ENCODE measurements around the gene PLOD3. TPM values are rescaled to one million over a fixed set of nuclear protein-coding genes. Genes with fewer than 3 reads are reported as not detected.
"Not testable (repeated sequence)": the region's sequence is repeated elsewhere in the genome, so short reads cannot be mapped to it uniquely, and the experiment has no call there.

Gene PLOD3
- polyA plus RNA-seq, 1 experiment, result 187 TPM

DNA sequence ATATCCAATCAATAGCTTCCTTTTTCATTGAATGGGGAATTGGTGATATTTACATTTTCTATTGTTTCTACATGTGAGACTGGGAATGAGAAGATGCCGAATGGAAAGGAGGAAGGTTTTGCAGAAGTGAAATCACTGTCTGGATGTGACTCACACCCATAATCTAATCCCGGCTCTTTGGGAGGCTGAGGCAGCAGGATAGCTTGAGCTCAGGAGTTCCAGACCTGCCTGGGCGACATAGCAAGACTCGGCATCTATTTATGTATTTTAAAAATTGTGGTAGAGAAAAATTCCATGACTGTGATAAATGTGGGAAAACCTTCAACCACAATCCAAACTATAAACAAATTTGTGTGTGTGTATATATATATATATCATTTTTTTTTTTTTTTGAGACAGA, 38.4 kb upstream of the PLOD3 start:
- ChIA-PET POLR2A (no interaction called here), CTCF (interaction anchor here (0.7 to 2.4 kb wide), 3 partner anchors 12 to 27 kb away, joined by 3 to 11 read pairs (median 11); partner anchors contain the start of gene FIS1)
- no peak for DNase-seq (ENCODE audit: low read depth)
- Histone ChIP-seq H3K36me3 (ENCODE audit: control insufficient read depth, insufficient read depth, low read length) (no peaks in the 10 kb centered on the region), H3K27me3 (ENCODE audit: control insufficient read depth, insufficient read depth, low read length) (no peaks in the 10 kb centered on the region; the same call in 1 of the 2 replicates), H3K4me3 (ENCODE audit: low read depth, low read length) (no peak overlapping the region)
- TF ChIP-seq, protein P1, sequence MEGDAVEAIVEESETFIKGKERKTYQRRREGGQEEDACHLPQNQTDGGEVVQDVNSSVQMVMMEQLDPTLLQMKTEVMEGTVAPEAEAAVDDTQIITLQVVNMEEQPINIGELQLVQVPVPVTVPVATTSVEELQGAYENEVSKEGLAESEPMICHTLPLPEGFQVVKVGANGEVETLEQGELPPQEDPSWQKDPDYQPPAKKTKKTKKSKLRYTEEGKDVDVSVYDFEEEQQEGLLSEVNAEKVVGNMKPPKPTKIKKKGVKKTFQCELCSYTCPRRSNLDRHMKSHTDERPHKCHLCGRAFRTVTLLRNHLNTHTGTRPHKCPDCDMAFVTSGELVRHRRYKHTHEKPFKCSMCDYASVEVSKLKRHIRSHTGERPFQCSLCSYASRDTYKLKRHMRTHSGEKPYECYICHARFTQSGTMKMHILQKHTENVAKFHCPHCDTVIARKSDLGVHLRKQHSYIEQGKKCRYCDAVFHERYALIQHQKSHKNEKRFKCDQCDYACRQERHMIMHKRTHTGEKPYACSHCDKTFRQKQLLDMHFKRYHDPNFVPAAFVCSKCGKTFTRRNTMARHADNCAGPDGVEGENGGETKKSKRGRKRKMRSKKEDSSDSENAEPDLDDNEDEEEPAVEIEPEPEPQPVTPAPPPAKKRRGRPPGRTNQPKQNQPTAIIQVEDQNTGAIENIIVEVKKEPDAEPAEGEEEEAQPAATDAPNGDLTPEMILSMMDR (IDR thresholded peaks at IDR 0.05; ENCODE audit: insufficient read depth, low read depth, low read length), result no peak

DNA sequence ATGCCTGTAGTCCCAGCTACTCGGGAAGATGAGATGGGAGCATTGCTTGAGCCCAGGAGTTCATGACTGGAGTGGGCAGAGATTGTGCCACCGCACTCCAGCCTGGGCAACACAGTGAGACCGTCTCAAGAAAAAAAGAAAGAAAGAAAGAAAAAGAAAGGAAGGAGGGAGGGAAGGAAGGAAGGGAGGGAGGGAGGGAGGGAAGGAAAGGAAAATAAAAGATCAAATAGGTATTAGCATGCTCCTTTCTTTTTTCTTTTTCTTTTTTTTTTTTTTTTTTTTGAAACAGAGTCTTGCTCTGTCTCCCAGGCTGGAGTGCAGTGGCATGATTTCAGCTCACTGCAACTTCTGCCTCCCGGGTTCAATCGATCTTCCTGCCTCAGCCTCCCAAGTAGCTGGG, 35.8 kb upstream of the PLOD3 start:
- H3K36me3 ChIP-seq (ENCODE audit: control insufficient read depth, insufficient read depth, low read length); POLR2A ChIA-PET; H3K27me3 ChIP-seq (ENCODE audit: control insufficient read depth, insufficient read depth, low read length); DNase-seq (ENCODE audit: low read depth); H3K4me3 ChIP-seq (ENCODE audit: low read depth, low read length): not testable (repeated sequence)
- CTCF ChIA-PET, result interaction anchor here (1.1 kb wide), 1 partner anchor 9 kb away, joined by 3 read pairs; no protein-coding TSS in a partner anchor

DNA sequence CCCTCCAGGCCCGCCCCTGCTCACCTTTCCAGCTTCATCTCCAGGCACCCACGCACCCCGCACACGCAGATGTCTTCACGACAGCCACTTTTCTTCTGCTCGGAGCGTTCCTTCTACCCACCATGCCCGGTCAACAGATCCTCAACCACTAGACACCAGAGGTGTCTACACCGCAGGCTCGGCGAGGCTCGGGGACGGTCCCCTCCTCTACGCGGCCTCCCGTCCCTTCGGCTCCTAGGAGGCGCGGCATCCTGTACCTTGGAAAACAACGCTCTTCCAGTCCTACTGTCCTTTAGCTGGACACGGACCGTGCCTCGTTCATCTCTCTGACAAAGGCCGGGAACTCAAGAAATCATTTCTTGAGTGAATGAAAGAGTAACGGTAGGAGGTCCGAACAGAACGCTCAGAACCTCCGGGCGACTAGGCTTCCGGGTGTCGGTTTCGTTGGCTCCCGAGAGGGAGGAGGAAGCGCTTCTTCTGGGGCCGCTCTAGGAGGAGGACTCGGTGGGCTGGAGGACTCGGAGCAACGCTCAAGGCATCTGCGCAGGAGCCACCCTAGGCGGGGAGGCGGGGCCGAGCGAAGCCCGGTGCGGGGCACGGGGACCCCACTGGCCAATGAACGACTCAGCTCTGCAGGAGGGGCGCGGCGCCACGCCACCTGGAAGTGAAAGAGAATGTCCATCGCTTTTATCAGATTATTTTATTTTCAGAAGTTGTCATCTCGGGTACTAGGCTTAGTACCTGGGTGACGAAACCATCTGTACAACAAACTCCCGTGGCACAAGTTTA, 34.7 kb upstream of the PLOD3 start:
- ChIA-PET CTCF (interaction anchor here (0.6 to 1.6 kb wide), 6 partner anchors 30 to 357 kb away, joined by 3 to 5 read pairs (median 3); no protein-coding TSS in a partner anchor), POLR2A (no interaction called here)
- Histone ChIP-seq H3K27me3 (ENCODE audit: control insufficient read depth, insufficient read depth, low read length) (no peaks in the 10 kb centered on the region), H3K36me3 (ENCODE audit: control insufficient read depth, insufficient read depth, low read length) (peaks cover 3% of the 10 kb centered on the region; the same call in 1 of the 2 replicates), H3K4me3 (ENCODE audit: low read depth, low read length) (peak overlapping the region; percentile 100)
- TF ChIP-seq, protein P1 (IDR thresholded peaks at IDR 0.05; ENCODE audit: insufficient read depth, low read depth, low read length), result no peak
- DNase-seq (ENCODE audit: low read depth), result peak; percentile 81

DNA sequence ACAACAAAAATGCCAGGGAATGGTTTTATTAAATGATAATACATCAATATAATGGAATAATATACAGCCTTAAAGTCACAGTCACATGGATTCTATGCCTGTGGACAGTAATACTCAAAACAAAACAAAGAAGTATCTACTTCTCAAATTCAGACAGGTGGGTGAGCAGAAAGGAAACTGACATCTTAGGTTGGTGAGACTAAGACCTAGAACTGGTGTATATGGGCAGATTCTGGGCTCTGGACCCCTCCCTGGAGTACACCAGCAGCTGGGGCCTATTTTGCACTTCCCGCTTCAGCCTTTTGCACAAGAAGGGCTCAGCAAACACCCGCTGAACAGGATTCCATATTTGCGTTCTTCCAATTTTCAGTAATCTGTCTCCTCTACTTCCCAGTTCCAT, 32.9 kb upstream of the PLOD3 start:
- H3K4me3 ChIP-seq (ENCODE audit: low read depth, low read length), result no peak overlapping the region
- ChIA-PET CTCF (no interaction called here), POLR2A (interaction anchor here (0.7 kb wide), 1 partner anchor 1036 kb away, joined by 11 read pairs; the partner anchor contains the start of gene SH2B2)
- H3K36me3 ChIP-seq (ENCODE audit: control insufficient read depth, insufficient read depth, low read length), result peaks cover 3% of the 10 kb centered on the region; the same call in 1 of the 2 replicates
- DNase-seq (ENCODE audit: low read depth), result no peak
- TF ChIP-seq, protein P1 (IDR thresholded peaks at IDR 0.05; ENCODE audit: insufficient read depth, low read depth, low read length), result no peak
- no peaks in the 10 kb centered on the region for H3K27me3 ChIP-seq (ENCODE audit: control insufficient read depth, insufficient read depth, low read length)

DNA sequence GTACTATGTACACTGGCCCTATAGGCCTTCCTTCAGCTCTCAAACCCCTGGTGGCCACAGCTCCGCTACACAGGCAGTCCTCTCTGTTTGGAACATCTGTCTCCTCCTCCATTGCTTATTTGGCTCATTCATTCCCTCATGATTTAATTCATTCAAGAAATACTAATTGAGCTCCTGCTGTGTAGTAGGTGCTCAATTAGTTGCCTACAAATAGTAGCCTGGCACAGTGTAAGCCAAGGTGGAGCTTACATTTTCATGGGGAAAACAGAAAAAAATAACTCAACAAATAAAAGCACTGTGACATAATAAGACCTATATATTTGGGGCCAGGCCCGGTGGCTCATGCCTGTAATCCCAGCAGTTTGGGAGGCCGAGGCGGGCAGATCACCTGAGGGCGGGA, 30.9 kb upstream of the PLOD3 start:
- DNase-seq (ENCODE audit: low read depth), result no peak
- TF ChIP-seq, protein P1 (IDR thresholded peaks at IDR 0.05; ENCODE audit: insufficient read depth, low read depth, low read length), result no peak
- H3K27me3 ChIP-seq (ENCODE audit: control insufficient read depth, insufficient read depth, low read length), result no peaks in the 10 kb centered on the region
- ChIA-PET CTCF (interaction anchor here (1.2 to 1.8 kb wide), 2 partner anchors 34 to 56 kb away, joined by 6 read pairs; no protein-coding TSS in a partner anchor), POLR2A (no interaction called here)
- H3K36me3 ChIP-seq (ENCODE audit: control insufficient read depth, insufficient read depth, low read length), result peaks cover 3% of the 10 kb centered on the region; the same call in 1 of the 2 replicates
- H3K4me3 ChIP-seq (ENCODE audit: low read depth, low read length), result no peak overlapping the region

All from BJ (cell line).